Adrenal gland (tissue), 5 donors: Measurements from ENCODE around the gene FAM234A.

Experiments
- CTCF ChIP-seq, 6 experiments: fragments of 450-650 bp in 4 of 6; fragments of 200-600 bp in 2 of 6; sonication (generic) in 1 of 6; IDR thresholded peaks; 1 replicate in 5 of 6; 2 replicates in 1 of 6; pipeline versions ENCODE4 v1.5.1 to v1.8.0; 2016 to 2021; ENCODE audit warnings: antibody characterized with exemption in 6 of 6, mild to moderate bottlenecking in 2 of 6, moderate library complexity in 1 of 6
- POLR2A ChIP-seq, 2 donors: fragments of 450-650 bp; IDR thresholded peaks; one replicate each; pipeline ENCODE4 v1.6.1; 2017; ENCODE audit warnings: antibody characterized with exemption in 2 of 2, mild to moderate bottlenecking in 2 of 2, moderate library complexity in 1 of 2
- donor health status: DM: no; HTN: no; CAD: no.

DNA sequence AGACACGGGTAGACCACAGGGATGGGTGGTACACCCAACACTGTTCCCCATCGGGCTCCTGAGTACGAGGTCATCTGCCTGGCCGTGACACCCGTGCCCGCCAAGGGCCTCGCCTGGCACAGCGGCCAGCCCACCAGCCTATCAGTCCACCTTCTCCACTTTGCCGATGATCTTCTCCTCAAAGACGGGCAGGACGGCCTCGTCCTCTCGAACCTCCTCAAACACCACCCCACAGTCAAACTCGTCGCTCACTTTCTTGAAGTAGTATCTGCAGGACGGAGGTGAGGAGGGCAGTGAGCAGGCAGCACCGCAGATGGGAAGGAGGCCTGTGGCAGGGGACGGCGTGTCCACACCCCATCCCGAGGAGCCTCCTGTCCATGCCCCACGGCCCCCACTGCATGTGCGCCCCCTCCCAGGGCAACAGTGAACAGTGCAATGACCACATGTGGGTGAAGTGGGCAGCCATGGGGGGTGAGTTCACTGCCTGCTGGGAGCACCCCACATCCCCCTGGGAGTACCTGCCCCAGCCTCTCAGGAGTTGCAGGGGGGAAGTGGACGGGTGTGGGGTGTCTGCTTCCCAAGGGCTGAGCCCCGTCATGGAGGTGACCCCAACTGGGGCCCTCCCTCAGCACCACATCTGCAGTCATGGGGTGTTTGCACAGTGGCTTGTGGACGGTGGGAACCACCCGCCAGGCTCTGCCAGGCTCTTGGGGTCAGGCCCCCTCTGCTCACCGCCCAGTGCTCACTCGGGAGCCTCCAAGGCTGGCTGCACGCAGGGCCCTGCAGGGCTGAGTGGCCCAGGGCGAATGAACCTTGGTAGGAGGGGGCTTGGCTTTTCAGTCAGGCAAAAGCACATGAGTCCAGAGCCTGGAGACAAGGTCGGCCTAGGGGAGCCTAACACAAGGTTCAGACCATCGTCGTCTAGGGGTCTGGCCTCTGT, 53.6 kb downstream of the FAM234A start:
- TF ChIP-seq CTCF (IDR thresholded peaks at IDR 0.05) (no peak), POLR2A (IDR thresholded peaks at IDR 0.05) (no peak)
